ENCODE data around the gene CBLN4. TPM values are rescaled to one million over a fixed set of nuclear protein-coding genes. Genes with fewer than 3 reads are reported as not detected.

Gene CBLN4
- not detected in 2 replicates for total RNA-seq

DNA sequence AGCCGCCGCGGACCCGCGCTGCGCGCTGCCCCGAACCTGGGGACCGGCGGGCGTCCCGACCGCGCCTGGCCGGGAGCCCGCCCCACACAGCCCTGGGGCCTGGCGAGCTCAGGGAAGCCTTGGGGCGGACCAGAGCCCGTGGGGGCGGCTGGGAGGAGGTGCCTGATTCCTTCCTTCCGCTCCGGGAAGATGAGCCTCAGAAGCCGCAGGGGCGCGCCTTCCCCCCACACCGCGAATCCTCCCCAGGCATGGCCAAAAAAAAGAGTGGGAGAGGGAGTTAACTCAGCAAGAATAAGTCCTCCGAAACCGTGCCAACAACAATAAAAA is at the start of gene CBLN4:
TSS of gene CBLN4 (minus strand) at position 131 of the 327 bp plus-strand sequence. CDS start 1,348 bp downstream, outside the sequence.

Other genes starting within 250 kb of the CBLN4 start
- not detected in 2 replicates for gene MC3R, start 243.2 kb upstream of the CBLN4 start, total RNA-seq